Calu3 (cell line): Measurements from ENCODE around the gene CSTA. TPM values are rescaled to one million over a fixed set of nuclear protein-coding genes. Genes with fewer than 3 reads are reported as not detected.

Experiments used
- BruUV-seq: library from RNA; stranded (reverse); fragments of 400-500 nt; replicated peaks from 2 replicates; lab custom pipeline; 2021; lab: Mats Ljungman, UMichigan
- CTCF ChIA-PET: fragments of 300-600 bp; sonication (Branson Sonifier 250); formaldehyde crosslinking; loops from one replicate; lab custom pipeline; 2022; ENCODE audit warnings: antibody characterized with exemption; lab: Charles Lee
- DNase-seq: peaks from one replicate; pipeline ENCODE4 v3.0.0; 2022
- H3K27ac Mint-ChIP-seq: one replicate; pipeline ENCODE4 v1.8.0; 2022; ENCODE audit warnings: mixed read lengths; ENCODE audit not compliant: unreplicated experiment
- H3K27me3 Mint-ChIP-seq: one replicate; pipeline ENCODE4 v1.8.0; 2022; ENCODE audit warnings: mixed read lengths; ENCODE audit not compliant: unreplicated experiment
- H3K36me3 Mint-ChIP-seq: one replicate; pipeline ENCODE4 v1.8.0; 2022; ENCODE audit warnings: mild to moderate bottlenecking, moderate library complexity, mixed read lengths; ENCODE audit not compliant: insufficient read depth, unreplicated experiment
- H3K4me1 Mint-ChIP-seq: one replicate; pipeline ENCODE4 v1.8.0; 2022; ENCODE audit warnings: mild to moderate bottlenecking, low read depth, mixed read lengths; ENCODE audit not compliant: unreplicated experiment
- H3K4me3 Mint-ChIP-seq: one replicate; pipeline ENCODE4 v1.8.0; 2022; ENCODE audit warnings: mild to moderate bottlenecking, low read depth, moderate library complexity, mixed read lengths; ENCODE audit not compliant: unreplicated experiment
- H3K9me3 Mint-ChIP-seq: one replicate; pipeline ENCODE4 v1.8.0; 2022; ENCODE audit warnings: low read depth, mixed read lengths; ENCODE audit not compliant: unreplicated experiment
- intact Hi-C: fragments of 100-400 bp; cut with micrococcal nuclease; formaldehyde crosslinking; loops from one replicate; pipeline ENCODE4 v1.10.0; 2022; ENCODE audit not compliant: unreplicated experiment
- total RNA-seq: library from RNA; stranded (reverse); gene quantifications from 2 replicates; pipeline ENCODE4 v1.2.3, GENCODE V29; 2022
- TF ChIP-seq, protein P1 (sequence below): fragments of 200-600 bp; IDR thresholded peaks from one replicate; pipeline ENCODE4 v1.8.0; 2022; ENCODE audit warnings: antibody characterized with exemption; ENCODE audit not compliant: unreplicated experiment

The CSTA gene
- total RNA-seq, 1 experiment from 2014 or later, result not detected

DNA sequence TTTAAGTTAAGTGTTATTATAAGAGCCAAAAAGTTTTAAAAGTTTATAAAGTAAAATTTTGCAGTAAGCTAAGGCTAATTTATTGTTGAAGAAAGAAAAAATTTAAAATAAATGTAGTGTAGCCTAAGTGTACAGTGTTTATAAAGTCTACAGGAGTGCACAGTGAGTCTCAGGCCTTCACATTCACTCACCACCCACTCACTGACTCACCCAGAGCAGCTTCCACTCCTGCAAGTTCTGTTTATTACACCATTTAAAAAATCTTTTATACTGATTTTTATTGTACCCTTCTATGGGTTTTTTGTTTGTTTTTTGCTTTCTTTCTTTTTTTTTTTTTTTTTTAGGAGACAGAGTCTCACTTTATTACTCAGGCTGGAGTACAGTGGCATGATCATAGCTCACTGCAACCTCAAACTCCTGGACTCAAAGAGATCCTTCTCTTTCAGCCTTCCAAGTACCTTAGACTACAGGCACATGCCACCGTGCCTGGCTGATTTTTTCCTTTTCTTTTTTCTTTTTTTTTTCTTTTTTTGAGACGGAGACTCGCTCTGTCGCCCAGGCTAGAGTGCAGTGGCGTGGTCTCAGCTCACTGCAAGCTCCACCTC is 25.9 kb downstream of the CSTA start:
- intact Hi-C loops, result loop anchor here (10.0 kb wide), 2 partner anchors 96 to 806 kb away; partner anchors contain the start of gene POLQ

DNA sequence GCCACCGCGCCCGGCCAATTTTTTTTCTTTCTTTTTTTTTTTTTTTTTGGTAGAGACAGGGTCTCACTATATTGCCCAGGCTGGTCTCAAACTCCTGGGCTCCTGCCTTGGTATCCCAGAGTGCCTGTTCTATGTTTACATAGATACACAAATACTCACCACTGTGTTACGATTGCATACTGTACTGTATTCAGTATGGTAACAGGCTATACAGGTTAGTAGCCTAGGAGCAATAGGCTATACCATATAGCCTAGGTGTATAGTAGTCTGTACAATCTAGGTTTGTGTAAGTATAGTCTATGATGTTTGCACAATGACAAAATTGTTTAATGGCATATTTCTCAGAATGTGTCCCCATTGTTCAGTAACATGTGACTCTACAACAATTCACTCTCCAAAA is 26.6 kb downstream of the CSTA start:
- peaks cover 7% of the 10 kb centered on the region for H3K36me3 Mint-ChIP-seq
- H3K27ac Mint-ChIP-seq, result no peak overlapping the region
- TF ChIP-seq, protein P1, sequence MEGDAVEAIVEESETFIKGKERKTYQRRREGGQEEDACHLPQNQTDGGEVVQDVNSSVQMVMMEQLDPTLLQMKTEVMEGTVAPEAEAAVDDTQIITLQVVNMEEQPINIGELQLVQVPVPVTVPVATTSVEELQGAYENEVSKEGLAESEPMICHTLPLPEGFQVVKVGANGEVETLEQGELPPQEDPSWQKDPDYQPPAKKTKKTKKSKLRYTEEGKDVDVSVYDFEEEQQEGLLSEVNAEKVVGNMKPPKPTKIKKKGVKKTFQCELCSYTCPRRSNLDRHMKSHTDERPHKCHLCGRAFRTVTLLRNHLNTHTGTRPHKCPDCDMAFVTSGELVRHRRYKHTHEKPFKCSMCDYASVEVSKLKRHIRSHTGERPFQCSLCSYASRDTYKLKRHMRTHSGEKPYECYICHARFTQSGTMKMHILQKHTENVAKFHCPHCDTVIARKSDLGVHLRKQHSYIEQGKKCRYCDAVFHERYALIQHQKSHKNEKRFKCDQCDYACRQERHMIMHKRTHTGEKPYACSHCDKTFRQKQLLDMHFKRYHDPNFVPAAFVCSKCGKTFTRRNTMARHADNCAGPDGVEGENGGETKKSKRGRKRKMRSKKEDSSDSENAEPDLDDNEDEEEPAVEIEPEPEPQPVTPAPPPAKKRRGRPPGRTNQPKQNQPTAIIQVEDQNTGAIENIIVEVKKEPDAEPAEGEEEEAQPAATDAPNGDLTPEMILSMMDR, result no peak
- no peak for DNase-seq
- H3K4me1 Mint-ChIP-seq, result no peaks in the 10 kb centered on the region
- no TSS peak for BruUV-seq
- intact Hi-C loops, result loop anchor here (10.0 kb wide), 2 partner anchors 97 to 807 kb away; partner anchors contain the start of gene POLQ
- H3K4me3 Mint-ChIP-seq, result no peak overlapping the region
- no peaks in the 10 kb centered on the region for H3K27me3 Mint-ChIP-seq
- H3K9me3 Mint-ChIP-seq, result peaks cover 6% of the 10 kb centered on the region
- CTCF ChIA-PET, result interaction anchor here (1.2 kb wide), 1 partner anchor 49 kb away, joined by 4 read pairs; no protein-coding TSS in a partner anchor

More for the DNA sequence above, 25.9 kb downstream of the CSTA start:
- Mint-ChIP-seq H3K36me3 (peaks cover 7% of the 10 kb centered on the region), H3K4me1 (no peaks in the 10 kb centered on the region), H3K9me3 (peaks cover 6% of the 10 kb centered on the region), H3K4me3 (no peak overlapping the region), H3K27ac (no peak overlapping the region), H3K27me3 (no peaks in the 10 kb centered on the region)
- CTCF ChIA-PET, result interaction anchor here (1.2 kb wide), 1 partner anchor 48 kb away, joined by 4 read pairs; no protein-coding TSS in a partner anchor
- TF ChIP-seq, protein P1, result no peak
- no peak for DNase-seq
- BruUV-seq, result no TSS peak

DNA sequence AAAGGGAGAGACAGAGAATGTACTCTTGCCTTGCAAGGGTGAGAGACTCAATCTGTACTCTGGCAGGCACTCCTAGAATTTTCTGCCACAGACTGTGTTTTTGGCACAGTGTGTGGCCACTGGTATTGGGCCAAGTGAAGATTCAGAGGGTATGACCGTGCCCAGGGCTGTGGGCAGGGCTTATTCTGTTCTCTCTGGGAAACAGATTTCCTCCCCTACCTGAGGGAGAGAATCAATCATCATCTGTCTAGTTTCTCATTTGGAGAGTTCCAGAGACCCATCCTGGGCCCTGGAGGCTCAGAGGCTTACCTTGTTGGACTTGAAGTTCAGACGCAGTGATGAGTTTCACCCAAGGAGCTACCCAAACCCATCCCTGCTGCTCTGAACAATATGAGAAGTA is 28.2 kb downstream of the CSTA start:
- CTCF ChIA-PET, result interaction anchor here (1.5 kb wide), 1 partner anchor 47 kb away, joined by 12 read pairs; no protein-coding TSS in a partner anchor
- Mint-ChIP-seq H3K27me3 (no peaks in the 10 kb centered on the region), H3K27ac (no peak overlapping the region), H3K4me3 (no peak overlapping the region), H3K4me1 (no peaks in the 10 kb centered on the region), H3K36me3 (peaks cover 7% of the 10 kb centered on the region), H3K9me3 (no peaks in the 10 kb centered on the region)
- BruUV-seq, result no TSS peak
- TF ChIP-seq, protein P1, result no peak
- DNase-seq, result no peak
- intact Hi-C loops, result loop anchor here (10.0 kb wide), 2 partner anchors 98 to 808 kb away; partner anchors contain the start of gene POLQ

DNA sequence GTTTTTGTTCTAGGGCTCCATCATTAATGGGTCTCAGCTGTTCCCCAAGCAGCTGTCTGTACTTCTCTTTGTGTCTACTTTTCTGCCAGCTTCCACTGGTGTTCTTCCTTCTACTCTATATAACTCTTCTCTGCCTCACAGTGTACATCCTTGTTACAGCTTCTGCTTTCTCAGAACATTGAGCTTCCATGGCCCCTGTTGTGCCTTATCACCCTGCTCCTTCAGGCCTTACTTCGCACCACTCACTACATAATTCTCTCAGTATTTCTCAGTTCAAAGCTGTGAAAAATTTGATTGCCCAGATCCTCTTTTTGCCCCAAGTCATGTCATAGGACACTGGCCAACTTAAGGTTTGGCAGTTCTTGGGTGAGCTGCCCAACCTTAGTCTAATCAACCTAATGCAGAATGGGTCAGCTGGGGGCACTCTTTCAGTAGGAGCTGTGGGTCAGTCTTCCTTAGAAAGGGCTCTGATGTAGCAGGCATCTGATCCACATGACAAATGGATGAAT is 28.9 kb downstream of the CSTA start:
- H3K9me3 Mint-ChIP-seq, result no peaks in the 10 kb centered on the region
- TF ChIP-seq, protein P1, result no peak
- no peak overlapping the region for H3K4me3 Mint-ChIP-seq
- peaks cover 7% of the 10 kb centered on the region for H3K36me3 Mint-ChIP-seq
- intact Hi-C loops, result loop anchor here (10.0 kb wide), 2 partner anchors 99 to 809 kb away; partner anchors contain the start of gene POLQ
- H3K27ac Mint-ChIP-seq, result no peak overlapping the region
- H3K4me1 Mint-ChIP-seq, result no peaks in the 10 kb centered on the region
- CTCF ChIA-PET, result interaction anchor here (0.8 to 1.5 kb wide), 2 partner anchors 48 to 252 kb away, joined by 4 to 12 read pairs; no protein-coding TSS in a partner anchor
- no TSS peak for BruUV-seq
- H3K27me3 Mint-ChIP-seq, result no peaks in the 10 kb centered on the region
- no peak for DNase-seq
